GM21381 (cell line): ENCODE measurements around the gene RPTOR.
A peak's percentile ranks its signal among the peaks of the same experiment; 100 is the strongest.

Experiments used
- ATAC-seq: cut with Tn5 transposase; IDR thresholded peaks from one replicate; pipeline ENCODE4 v1.9.1; 2021; ENCODE audit warnings: mild to moderate bottlenecking, moderate library complexity; ENCODE audit not compliant: unreplicated experiment

The RPTOR gene

DNA sequence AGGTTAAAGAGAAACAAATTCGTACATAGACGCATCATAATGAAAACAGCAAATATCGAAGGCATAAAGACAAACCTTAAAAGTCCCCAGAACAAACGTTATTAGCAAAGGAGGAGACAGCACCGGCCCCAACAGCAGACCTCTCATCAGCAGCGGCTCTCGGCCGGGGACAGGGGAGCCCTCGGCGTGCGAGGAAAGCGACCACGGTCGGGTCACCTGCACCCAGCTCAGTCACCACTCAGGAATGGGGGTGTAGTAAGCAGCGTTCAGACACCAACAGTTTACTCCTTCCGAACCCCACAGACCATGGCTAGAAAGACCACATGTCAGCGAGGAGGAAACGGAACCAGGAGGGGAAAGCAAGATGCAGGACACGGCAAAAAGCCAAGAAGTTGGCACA is 337.7 kb downstream of the RPTOR start:
- no peak for ATAC-seq

DNA sequence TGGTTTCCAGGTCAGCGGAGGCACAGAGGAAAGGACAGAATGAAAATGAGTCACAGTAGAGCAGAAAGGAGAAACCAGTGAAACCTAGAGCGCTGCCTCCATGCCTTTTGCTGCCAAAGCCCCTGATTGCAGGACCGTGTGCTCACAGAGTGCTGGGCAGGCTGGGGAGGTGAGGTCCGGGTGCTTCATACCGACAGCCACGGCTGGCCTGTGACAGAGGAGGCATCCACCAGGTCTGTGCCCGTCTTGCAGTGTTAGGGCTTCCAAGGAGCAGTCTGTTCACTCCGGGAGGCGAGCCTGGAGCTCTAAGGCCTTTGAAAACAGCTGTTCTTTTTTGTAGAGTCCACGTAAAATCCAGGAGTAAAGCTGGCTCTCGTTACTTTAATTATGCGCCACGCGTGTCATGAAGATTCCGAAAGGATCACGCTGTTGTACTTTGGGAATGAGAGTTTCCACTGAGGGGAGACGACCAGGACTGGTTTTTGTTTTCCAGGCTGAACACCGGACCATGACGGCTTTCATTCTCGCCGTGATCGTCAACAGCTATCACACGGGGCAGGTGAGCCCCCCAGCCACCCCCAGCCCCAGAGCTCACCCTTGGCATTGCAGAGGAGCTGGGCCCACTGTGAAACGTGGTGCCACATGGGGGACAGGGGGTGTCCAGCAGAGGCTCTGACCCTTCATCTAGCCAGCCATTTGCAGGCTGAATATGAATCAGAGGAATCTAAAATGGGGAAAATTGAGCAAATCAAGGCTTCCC is 338.5 kb downstream of the RPTOR start:
- no peak for ATAC-seq

GRCh38 chr17:80883831-80884735 is 339.4 kb downstream of the RPTOR start:
- ATAC-seq: no peak

- no peak for ATAC-seq
These were observed 340.2 kb downstream of the RPTOR start for GRCh38 chr17:80884811-80885210.

DNA sequence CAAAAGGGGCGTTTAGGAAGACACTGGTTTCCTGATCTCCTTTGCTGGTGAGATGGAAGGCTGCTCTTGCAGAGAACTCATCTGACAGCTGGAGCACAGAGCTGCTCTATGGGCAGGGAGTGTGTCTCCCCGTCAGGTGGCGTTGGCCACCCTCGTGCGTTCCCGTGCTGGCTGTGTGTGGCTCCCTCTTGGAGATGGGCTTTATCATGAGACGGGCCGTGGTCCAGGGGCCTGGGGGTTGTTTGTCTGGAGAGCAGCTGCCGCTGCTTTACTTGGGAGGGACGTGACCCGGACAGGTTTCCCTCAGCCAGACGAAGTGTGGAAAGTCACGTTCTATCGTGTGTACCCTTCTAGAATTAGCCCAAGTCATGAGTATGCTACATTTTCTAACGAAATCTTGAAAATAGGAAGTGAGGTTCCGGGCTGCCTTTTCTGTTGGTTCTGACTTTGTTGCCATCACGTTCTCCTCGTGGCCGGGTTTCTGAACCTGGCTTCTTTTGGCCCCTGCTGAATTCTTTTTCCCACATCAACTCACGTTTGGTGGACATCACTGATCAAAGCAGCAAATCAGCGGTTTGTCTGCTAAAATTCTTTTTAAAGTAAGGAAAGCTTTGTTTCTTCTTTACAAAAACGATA is 341.4 kb downstream of the RPTOR start:
- no peak for ATAC-seq

- ATAC-seq: no peak
These were observed 342.3 kb downstream of the RPTOR start for GRCh38 chr17:80886641-80887573.

- ATAC-seq: no peak
These were observed 343.1 kb downstream of the RPTOR start for GRCh38 chr17:80887639-80888175.

DNA sequence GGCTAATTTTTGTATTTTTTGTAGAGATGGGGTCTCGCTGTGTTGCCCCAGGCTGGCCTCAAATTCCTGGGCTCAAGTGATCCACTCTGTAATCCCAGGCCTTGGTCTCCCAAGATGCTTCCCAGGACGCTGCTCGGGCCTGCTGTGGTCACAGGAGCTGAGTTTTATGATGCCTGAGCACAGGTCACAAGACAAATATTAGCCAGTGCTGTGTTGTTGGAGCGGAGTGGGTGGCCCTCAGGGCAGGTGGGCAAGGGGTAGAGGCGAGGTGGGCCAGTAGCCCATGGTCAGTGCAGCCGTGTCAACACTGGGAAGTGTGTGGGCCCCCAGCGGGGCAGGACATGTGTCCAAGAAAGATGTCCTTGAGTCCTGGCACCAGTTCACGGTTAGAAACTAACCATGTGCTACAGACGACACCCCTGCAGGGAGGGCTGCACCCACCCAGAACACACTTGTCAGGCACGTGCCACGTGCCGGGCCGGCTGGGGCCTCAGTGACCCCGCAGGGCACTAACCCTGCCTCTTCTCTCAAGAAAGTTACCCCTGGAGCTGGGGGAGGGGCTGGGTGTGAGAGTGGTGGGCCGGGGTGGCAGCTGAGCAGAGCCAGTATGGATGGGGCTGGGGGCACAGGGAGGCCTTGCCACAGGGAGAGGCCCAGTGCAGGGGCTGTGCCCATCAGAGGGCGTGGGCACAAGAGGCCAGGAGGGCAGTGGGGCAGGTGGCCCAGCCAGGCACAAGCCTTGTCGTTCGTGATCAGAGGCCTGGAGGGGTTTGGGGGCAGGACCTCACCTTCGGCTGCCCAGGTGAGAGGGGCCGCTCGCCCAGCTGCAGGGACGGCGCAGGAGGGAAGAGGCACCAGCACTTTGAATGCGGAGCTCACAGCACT is 343.9 kb downstream of the RPTOR start:
- no peak for ATAC-seq

- ATAC-seq: no peak
These were observed 344.9 kb downstream of the RPTOR start for GRCh38 chr17:80889231-80890195.

DNA sequence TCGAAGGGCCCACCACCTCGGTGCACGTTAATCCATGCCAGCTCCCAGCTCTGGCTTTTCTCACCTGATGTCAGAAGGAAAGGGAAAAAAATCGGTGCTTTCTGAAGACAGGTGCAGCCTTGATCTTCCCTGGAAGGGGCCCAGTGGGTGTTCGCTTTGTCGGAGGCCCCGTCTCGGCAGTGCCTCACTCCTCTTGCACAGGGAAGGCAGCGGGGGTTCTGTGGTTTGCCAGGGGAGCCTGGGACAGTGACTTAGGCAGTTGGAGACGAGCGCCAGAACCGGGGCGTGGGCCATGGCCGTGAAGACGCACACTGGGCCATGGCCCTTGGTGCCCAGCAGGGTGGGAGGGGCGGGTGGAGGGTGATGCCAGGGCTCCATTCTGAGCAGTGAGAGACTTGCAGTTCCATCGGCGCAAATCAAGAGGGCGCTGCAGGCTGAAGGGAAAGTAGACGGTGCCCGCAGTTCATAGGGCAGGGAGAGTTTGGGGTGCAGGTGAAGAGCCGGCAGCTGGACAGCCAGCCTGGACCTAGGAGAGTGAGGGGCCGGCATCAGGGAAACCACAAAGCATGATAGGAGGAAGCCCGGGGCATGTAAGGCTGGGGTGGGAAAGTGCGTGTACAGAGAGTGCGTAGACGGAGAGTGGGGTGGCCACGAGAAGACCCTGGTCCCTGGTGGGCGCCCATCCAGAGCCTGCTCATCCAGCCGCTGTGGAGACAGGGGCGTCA is 345.7 kb downstream of the RPTOR start:
- ATAC-seq: no peak

- ATAC-seq: no peak
These were observed 346.3 kb downstream of the RPTOR start for GRCh38 chr17:80890921-80891396.

GRCh38 chr17:80891397-80892018 is 346.9 kb downstream of the RPTOR start:
- ATAC-seq: peak; percentile 60

DNA sequence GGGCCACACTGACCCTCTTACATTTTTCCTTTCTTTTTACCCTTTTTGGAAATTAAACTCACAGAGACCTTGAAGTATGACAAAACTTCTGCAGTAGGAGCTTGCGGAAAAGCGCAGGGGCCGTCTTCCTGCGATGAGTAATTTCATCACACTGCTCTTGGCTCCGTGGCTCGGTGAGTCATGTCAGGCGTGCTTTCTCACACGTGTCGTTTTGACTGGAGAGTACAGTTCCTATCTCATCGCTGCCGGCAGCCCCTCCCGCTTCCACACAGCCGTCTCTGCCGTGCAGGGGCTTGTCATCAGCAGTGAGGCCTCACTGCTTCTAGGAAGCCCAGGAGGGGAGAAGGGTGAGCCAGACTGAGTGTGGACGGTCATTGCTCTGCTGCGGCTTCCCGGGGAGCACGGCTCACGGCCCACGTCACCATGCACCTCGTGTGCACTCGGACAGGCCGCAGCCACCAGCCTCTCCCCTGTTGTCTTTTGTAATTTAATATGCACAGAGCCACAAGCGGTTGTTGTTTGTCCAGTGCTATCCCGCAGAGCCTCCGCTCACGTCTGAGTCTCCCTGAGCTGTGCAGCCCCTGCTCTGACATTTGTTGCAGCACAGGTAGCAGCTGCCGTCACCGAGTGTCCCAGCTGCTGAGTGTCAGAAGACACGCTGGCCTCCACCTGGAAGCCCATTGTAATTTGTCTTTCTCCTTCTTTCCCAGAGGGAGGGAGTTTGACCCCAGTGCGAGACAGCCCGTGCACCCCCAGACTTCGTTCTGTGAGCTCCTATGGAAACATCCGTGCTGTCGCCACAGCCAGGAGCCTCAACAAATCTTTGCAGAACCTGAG is 347.6 kb downstream of the RPTOR start:
- ATAC-seq: peak; percentile 74

GRCh38 chr17:80892900-80893603 is 348.4 kb downstream of the RPTOR start:
- ATAC-seq: no peak
